PC-9 (cell line): Measurements from ENCODE around the gene ASB6. TPM values are rescaled to one million over a fixed set of nuclear protein-coding genes. Genes with fewer than 3 reads are reported as not detected.

Experiments used
- BruUV-seq: library from RNA; stranded (reverse); fragments of 400-500 nt; replicated peaks from 2 replicates; lab custom pipeline; 2021; lab: Mats Ljungman, UMichigan
- CTCF ChIA-PET: fragments of 300-600 bp; sonication (Branson Sonifier 250); formaldehyde crosslinking; loops from one replicate; lab custom pipeline; 2022; ENCODE audit warnings: antibody characterized with exemption; lab: Charles Lee
- POLR2A ChIA-PET: fragments of 300-600 bp; sonication (Branson Sonifier 250); formaldehyde crosslinking; loops from one replicate; lab custom pipeline; 2022; ENCODE audit warnings: antibody characterized with exemption; ENCODE audit not compliant: unreplicated experiment; lab: Charles Lee
- DNase-seq, 2 experiments: peaks; one replicate each; pipeline versions ENCODE4 v3.0.0 to v3.0.0-alpha.2; 2015 to 2022; ENCODE audit warnings: mixed read lengths in 1 of 2
- H2AFZ ChIP-seq: fragments of 200-600 bp; sonication (generic); 2 replicates; pipeline ENCODE4 v1.8.1; 2017; ENCODE audit warnings: antibody characterized with exemption
- H3F3A ChIP-seq: fragments of 200-600 bp; sonication (generic); 2 replicates; pipeline ENCODE4 v1.8.1; 2017; ENCODE audit warnings: antibody characterized with exemption, mild to moderate bottlenecking, low read depth; ENCODE audit not compliant: insufficient read depth
- H3K27ac ChIP-seq: fragments of 200-600 bp; sonication (generic); 2 replicates; pipeline ENCODE4 v1.6.1; 2016; ENCODE audit warnings: mixed run types
- H3K27me3 ChIP-seq: fragments of 200-600 bp; sonication (generic); 2 replicates; pipeline ENCODE4 v1.6.1; 2016; ENCODE audit warnings: low read depth, mixed run types; ENCODE audit not compliant: insufficient read depth
- H3K36me3 ChIP-seq: fragments of 200-600 bp; sonication (generic); 2 replicates; pipeline ENCODE4 v1.6.1; 2016; ENCODE audit warnings: low read depth, mixed run types
- H3K4me1 ChIP-seq: fragments of 200-600 bp; sonication (generic); replicated peaks from 2 replicates; pipeline ENCODE4 v1.6.1; 2016; ENCODE audit warnings: mixed run types; ENCODE audit not compliant: insufficient read depth
- H3K4me2 ChIP-seq: fragments of 200-600 bp; sonication (generic); 2 replicates; pipeline ENCODE4 v1.6.1; 2017; ENCODE audit warnings: mixed run types
- H3K4me3 ChIP-seq: fragments of 200-600 bp; sonication (generic); 2 replicates; pipeline ENCODE4 v1.6.1; 2016; ENCODE audit warnings: mixed run types
- H3K79me2 ChIP-seq: fragments of 200-600 bp; sonication (generic); 2 replicates; pipeline ENCODE4 v1.6.1; 2017; ENCODE audit warnings: low read depth, mixed run types
- H3K9me2 ChIP-seq: fragments of 200-600 bp; sonication (generic); 2 replicates; pipeline ENCODE4 v1.8.1; 2017; ENCODE audit warnings: mild to moderate bottlenecking; ENCODE audit not compliant: insufficient read depth
- H3K9me3 ChIP-seq: fragments of 200-600 bp; sonication (generic); 2 replicates; pipeline ENCODE4 v1.8.1; 2016; ENCODE audit warnings: low read depth; ENCODE audit not compliant: insufficient read depth
- H4K20me1 ChIP-seq: fragments of 200-600 bp; sonication (generic); 2 replicates; pipeline ENCODE4 v1.8.1; 2017; ENCODE audit not compliant: insufficient read depth
- EZH2 ChIP-seq: fragments of 200-600 bp; sonication (generic); IDR thresholded peaks from 2 replicates; pipeline ENCODE4 v1.8.0; 2017; ENCODE audit warnings: antibody characterized with exemption, low read depth
- intact Hi-C: fragments of 100-400 bp; cut with micrococcal nuclease; formaldehyde crosslinking; loops from one replicate; pipeline ENCODE4 v1.10.0; 2022; ENCODE audit not compliant: unreplicated experiment
- total RNA-seq: library from RNA; stranded (reverse); gene quantifications from 2 replicates; pipeline ENCODE4 v1.2.3, GENCODE V29; 2021
- TF ChIP-seq, protein P1 (sequence below): fragments of 200-600 bp; sonication (generic); conservative IDR thresholded peaks from 2 replicates; pipeline ENCODE4 v1.6.1; 2017; ENCODE audit warnings: mixed run types, antibody characterized with exemption, mild to moderate bottlenecking, moderate library complexity

ASB6 gene
- total RNA-seq, 1 experiment from 2014 or later = 20.2 TPM

DNA sequence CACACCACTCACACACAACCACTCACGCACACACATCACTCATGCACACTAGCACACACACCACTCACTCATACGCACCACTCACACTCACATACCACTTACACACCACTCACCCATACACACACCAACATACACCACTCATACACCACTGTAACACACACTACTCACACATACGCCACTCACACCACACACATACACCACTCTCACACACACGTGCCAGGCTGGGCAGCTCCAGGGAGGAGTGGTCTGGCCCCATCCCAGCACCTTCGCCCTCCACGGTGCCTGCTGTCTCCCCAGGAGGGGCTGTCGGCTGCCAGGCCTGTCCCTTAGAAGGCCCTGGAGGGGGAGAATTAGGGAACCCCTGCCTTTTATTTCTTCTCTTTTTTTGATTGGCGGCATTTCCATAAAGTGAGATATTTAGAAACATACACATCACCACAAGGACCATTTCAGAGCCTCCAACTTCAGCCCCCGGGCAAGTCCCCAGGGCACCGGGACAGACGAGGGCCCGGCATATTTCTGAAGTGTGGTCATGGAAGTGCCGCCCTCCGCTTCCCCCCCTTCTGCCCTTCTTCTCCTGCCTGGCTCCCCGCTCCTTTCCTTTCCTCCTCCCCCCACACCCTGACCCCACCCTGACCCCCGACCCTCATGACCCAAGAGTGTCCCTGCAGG lies 6.3 kb upstream of the ASB6 start:
- TF ChIP-seq EZH2 = no peak
- TF ChIP-seq, protein P1, sequence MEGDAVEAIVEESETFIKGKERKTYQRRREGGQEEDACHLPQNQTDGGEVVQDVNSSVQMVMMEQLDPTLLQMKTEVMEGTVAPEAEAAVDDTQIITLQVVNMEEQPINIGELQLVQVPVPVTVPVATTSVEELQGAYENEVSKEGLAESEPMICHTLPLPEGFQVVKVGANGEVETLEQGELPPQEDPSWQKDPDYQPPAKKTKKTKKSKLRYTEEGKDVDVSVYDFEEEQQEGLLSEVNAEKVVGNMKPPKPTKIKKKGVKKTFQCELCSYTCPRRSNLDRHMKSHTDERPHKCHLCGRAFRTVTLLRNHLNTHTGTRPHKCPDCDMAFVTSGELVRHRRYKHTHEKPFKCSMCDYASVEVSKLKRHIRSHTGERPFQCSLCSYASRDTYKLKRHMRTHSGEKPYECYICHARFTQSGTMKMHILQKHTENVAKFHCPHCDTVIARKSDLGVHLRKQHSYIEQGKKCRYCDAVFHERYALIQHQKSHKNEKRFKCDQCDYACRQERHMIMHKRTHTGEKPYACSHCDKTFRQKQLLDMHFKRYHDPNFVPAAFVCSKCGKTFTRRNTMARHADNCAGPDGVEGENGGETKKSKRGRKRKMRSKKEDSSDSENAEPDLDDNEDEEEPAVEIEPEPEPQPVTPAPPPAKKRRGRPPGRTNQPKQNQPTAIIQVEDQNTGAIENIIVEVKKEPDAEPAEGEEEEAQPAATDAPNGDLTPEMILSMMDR = no peak

GRCh38 chr9:129647635-129648034 lies 5.7 kb upstream of the ASB6 start:
- Histone ChIP-seq H3K9me3 (no peaks in the 10 kb centered on the region), H3K27ac (no peak overlapping the region), H3K4me3 (no peak overlapping the region), H3F3A (peaks cover 2% of the 10 kb centered on the region; the same call in 1 of the 2 replicates), H3K4me2 (no peak overlapping the region), H4K20me1 (no peaks in the 10 kb centered on the region), H3K4me1 (no peaks in the 10 kb centered on the region), H3K36me3 (no peaks in the 10 kb centered on the region), H2AFZ (no peak overlapping the region), H3K27me3 (no peaks in the 10 kb centered on the region), H3K9me2 (no peaks in the 10 kb centered on the region), H3K79me2 (no peaks in the 10 kb centered on the region)
- CTCF ChIA-PET = no interaction called here
- no peak for DNase-seq
- TF ChIP-seq EZH2 = no peak
- TF ChIP-seq, protein P1 = no peak
- intact Hi-C loops = no loop called here
- no TSS peak for BruUV-seq
- POLR2A ChIA-PET = no interaction called here

More for the DNA sequence above, 6.3 kb upstream of the ASB6 start:
- H3K9me2 ChIP-seq = no peaks in the 10 kb centered on the region
- no peak overlapping the region for H2AFZ ChIP-seq
- H3K9me3 ChIP-seq = no peaks in the 10 kb centered on the region
- POLR2A ChIA-PET = no interaction called here
- intact Hi-C loops = no loop called here
- H3K4me1 ChIP-seq = no peaks in the 10 kb centered on the region
- no peak overlapping the region for H3K4me3 ChIP-seq
- CTCF ChIA-PET = no interaction called here
- H3K79me2 ChIP-seq = no peaks in the 10 kb centered on the region
- BruUV-seq = no TSS peak
- H3K4me2 ChIP-seq = no peak overlapping the region
- no peaks in the 10 kb centered on the region for H4K20me1 ChIP-seq
- no peaks in the 10 kb centered on the region for H3F3A ChIP-seq
- H3K27me3 ChIP-seq = no peaks in the 10 kb centered on the region
- H3K27ac ChIP-seq = no peak overlapping the region
- H3K36me3 ChIP-seq = no peaks in the 10 kb centered on the region
- no peak for DNase-seq

DNA sequence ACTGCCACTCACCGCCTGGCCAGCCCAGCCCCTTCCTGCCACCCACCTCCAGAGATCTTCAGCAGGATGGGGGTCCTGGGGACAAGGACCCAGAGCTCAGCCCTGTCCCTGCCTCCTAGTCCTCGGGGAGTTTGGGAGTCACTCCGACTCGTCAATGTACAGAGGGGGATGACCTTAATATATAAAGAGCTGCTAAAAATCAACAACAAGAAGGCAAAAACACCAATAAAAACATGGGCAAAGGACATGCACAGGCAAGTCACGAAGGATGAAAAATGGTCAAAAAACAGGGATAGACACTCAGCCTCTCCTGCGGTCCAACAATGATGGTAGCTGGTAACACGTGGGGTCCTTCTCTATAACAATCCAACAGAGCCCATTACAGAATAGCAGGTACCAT lies 4.7 kb upstream of the ASB6 start:
- H3K4me3 ChIP-seq = no peak overlapping the region
- POLR2A ChIA-PET = no interaction called here
- TF ChIP-seq, protein P1 = no peak
- no peak for TF ChIP-seq EZH2

More for the DNA sequence above, 4.7 kb upstream of the ASB6 start:
- Histone ChIP-seq H3K36me3 (no peaks in the 10 kb centered on the region), H3K27ac (no peak overlapping the region), H3K9me3 (no peaks in the 10 kb centered on the region), H3K27me3 (no peaks in the 10 kb centered on the region), H3F3A (peaks cover 5% of the 10 kb centered on the region; the same call in 1 of the 2 replicates), H3K4me2 (no peak overlapping the region), H3K9me2 (no peaks in the 10 kb centered on the region), H3K4me1 (no peaks in the 10 kb centered on the region), H3K79me2 (peaks cover 2% of the 10 kb centered on the region), H2AFZ (no peak overlapping the region), H4K20me1 (no peaks in the 10 kb centered on the region)
- intact Hi-C loops = no loop called here
- CTCF ChIA-PET = interaction anchor here (1.0 kb wide), 1 partner anchor 50 kb away, joined by 5 read pairs; no protein-coding TSS in a partner anchor
- BruUV-seq = no TSS peak
- DNase-seq = no peak
